D721Med (cell line): Measurements from ENCODE around the gene ITGBL1.

ENCODE experiments used
- DNase-seq: peaks from one replicate; pipeline ENCODE4 v3.0.0; 2011; ENCODE audit warnings: low spot score; ENCODE audit not compliant: insufficient read length
- FAIRE-seq: peaks from 2 replicates; lab custom pipeline; 2011; peaks lifted over from hg19 to GRCh38; lab: Jason Lieb, UNC
- TF ChIP-seq, protein P1 (sequence below): IDR thresholded peaks from 2 replicates; pipeline ENCODE4 v1.5.1; 2012; ENCODE audit warnings: mild to moderate bottlenecking, control low read depth; ENCODE audit not compliant: insufficient read depth; ENCODE audit errors: missing control alignments

Gene ITGBL1

DNA sequence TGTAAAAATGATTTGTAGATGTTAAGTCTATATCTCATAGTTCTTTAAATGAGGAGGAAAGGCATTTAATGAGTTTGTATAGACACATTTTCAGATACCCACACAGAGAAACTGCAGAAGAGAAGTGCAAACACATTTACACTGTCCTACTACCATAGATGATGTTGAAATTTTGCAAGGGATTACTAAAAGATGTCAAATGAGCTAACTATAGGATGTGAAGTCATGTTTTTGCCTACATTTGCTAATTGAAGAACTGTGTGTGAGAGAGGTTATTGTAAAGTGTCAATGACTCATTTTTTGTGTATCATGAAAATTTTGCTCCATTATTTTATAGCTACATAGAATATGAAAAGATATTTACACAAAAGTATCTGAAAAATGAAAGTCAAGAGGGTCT is 178.9 kb downstream of the ITGBL1 start:
- no peak for FAIRE-seq
- DNase-seq = no peak
- TF ChIP-seq, protein P1, sequence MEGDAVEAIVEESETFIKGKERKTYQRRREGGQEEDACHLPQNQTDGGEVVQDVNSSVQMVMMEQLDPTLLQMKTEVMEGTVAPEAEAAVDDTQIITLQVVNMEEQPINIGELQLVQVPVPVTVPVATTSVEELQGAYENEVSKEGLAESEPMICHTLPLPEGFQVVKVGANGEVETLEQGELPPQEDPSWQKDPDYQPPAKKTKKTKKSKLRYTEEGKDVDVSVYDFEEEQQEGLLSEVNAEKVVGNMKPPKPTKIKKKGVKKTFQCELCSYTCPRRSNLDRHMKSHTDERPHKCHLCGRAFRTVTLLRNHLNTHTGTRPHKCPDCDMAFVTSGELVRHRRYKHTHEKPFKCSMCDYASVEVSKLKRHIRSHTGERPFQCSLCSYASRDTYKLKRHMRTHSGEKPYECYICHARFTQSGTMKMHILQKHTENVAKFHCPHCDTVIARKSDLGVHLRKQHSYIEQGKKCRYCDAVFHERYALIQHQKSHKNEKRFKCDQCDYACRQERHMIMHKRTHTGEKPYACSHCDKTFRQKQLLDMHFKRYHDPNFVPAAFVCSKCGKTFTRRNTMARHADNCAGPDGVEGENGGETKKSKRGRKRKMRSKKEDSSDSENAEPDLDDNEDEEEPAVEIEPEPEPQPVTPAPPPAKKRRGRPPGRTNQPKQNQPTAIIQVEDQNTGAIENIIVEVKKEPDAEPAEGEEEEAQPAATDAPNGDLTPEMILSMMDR = no peak

DNA sequence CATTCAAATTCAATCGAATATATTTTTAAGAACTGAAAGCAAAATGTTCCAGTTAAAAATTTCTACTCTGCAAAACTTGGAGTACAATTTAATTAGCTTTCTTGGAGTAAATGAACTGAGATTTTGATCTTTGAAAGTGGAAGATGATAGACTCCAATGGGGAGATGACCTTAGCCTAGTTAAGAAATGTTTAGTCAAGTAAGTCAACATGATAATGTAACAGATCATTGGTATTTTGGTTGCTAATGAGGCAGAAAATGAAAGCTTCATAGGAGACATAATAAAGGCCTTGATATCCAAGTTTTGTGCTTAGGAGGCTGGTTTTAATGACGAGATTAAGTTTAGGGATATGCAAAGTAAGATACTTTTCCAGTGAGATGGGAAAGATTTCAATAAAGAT is 181.7 kb downstream of the ITGBL1 start:
- DNase-seq = no peak
- TF ChIP-seq, protein P1 = no peak
- FAIRE-seq = no peak

DNA sequence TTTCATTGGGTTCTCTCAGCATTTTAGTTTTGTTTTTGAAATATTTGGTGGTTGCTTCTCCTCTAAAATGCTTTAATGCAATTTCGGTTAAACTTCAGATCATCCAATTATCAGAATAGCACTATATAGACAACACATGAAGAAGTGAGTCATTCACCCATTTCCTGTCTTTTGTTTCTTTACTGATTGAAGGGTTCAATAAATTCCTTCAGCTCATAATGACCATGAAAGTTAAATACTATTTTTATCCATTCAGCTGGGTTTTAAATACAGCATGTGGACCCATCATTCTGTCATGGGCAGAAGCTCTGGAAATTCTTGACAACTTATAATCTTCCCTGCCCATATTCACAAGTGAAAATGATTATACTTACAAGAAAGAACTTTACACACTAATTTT is 187.2 kb downstream of the ITGBL1 start:
- TF ChIP-seq, protein P1 = no peak
- FAIRE-seq = no peak

DNA sequence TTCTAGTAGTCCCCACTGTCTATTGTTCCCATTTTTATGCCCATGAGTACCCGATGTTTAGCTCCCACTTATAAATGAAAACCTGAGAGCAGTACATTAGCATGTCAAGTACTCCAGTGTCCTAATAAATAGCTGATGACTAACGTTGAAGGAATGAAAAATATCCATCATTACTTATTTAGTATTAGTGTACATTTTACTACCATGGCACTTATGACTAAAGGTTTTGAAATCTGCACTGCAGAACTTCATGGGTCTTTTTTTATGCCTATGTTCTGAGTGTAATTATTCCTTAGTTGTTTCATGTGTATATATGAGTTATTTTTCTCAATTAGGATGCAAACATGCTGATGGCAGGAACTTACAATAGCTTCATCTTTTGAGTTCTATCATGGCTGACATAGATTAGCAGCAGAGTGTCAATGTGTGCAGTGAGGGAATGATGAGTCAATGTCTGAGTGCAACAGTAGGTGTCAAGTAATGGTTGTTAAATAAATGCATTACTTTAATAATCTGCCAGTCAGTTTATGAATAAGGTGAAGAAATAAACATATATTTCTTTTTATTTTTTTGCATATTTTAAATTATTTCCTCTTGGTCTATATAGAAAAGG is 188.4 kb downstream of the ITGBL1 start:
- TF ChIP-seq, protein P1 = no peak
- FAIRE-seq (no peak), DNase-seq (no peak)

More for the DNA sequence above, 187.2 kb downstream of the ITGBL1 start:
- DNase-seq = no peak

DNA sequence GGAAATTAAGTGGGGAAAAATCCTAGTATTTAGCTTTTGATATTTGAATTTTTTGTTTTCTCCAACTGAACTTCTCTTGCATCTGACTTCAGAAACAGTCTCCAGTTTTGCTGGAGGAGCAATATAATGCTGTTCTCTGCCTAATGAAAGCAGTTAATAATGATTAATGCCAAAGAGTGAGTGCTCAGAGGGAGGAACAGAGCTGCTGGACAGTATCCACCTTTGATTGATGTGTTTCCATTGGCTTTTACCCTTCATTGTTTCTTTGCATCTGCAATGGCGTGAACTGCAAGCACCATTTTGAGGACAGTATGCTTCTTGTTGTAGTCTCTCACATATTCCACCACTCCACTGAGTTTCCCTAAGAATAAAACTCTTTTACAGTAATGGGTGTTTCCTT is 193.4 kb downstream of the ITGBL1 start:
- FAIRE-seq = no peak
- TF ChIP-seq, protein P1 = no peak
- DNase-seq = no peak

DNA sequence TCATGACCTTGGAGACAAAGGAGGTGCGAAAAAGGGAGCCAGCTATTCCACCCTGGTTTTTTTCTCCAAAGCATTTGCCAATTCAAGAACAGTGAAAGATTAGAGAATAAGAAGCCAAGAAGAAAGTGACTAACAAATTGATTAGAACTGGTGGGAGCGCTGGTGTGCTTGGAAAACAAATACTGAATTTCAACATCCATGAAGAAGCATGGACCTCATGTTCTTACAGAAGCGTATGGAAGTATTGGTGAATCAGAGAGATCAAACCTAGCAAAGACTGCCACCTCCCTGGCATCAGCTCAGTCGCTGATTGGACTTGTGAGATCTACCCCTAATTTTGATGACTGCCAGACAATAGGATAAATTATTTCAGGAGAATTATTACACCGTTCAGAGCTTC is 195.3 kb downstream of the ITGBL1 start:
- TF ChIP-seq, protein P1 = no peak
- FAIRE-seq (no peak), DNase-seq (no peak)

DNA sequence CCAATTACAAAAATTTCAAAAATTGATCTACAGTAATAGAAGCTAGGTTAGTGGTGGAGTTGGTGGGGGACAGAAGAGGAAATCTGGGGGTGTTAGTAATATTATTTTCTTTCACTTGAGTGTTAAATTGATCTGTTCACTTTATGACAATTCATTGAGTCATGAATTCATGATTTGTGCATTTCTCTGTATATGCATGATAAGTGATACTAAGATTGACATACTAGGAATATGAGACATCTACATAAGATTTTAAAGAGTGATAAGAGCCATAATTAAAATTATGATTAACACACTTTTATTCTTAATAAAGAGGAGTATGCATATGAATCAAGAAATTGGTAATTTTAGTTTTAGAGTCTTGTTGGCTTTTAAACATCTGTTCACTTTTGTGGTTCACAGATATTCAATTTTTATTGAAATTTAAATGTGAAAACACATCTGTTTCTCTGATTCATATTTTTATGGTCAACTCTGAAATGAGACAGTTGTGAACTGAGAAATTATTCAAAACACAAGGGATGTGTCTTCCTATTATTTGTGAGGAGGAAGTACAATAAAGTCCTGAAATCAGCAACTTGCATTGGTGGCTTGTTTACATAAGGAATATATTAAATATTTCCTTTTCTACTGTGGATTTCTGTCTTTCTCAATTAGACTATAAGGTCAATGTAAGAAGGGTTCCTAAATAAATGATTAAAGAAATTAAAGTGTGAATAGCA is 196.5 kb downstream of the ITGBL1 start:
- DNase-seq (no peak), FAIRE-seq (no peak)
- TF ChIP-seq, protein P1 = no peak
